Psoas muscle (tissue), 8 donors: ENCODE data around the gene GASK1A. TPM values are rescaled to one million over a fixed set of nuclear protein-coding genes. Genes with fewer than 3 reads are reported as not detected.

Source experiments
- ATAC-seq, 4 donors: fragments of 200-7000 bp; cut with Tn5 transposase; one replicate each; pipeline ENCODE4 v1.9.1; 2020; ENCODE audit warnings: moderate library complexity in 3 of 4, mild to moderate bottlenecking in 2 of 4
- DNase-seq, 2 donors: peaks; one replicate each; pipeline ENCODE4 v3.0.0-alpha.2; 2020
- H3K27ac ChIP-seq: fragments of 200-600 bp; one replicate; pipeline ENCODE4 v1.8.0; 2022
- H3K27me3 ChIP-seq, 3 donors: fragments of 200-600 bp in 1 of 3; one replicate each; pipeline versions ENCODE4 v1.6.1 to v1.8.0; 2013 to 2022; ENCODE audit warnings: low read length in 2 of 3, mild to moderate bottlenecking in 2 of 3, moderate library complexity in 1 of 3; ENCODE audit not compliant: insufficient read depth in 3 of 3
- H3K36me3 ChIP-seq, 2 donors: fragments of 200-600 bp in 1 of 2; one replicate each; pipeline versions ENCODE4 v1.6.1 to v1.8.0; 2013 to 2022; ENCODE audit warnings: low read depth in 1 of 2, mild to moderate bottlenecking in 1 of 2, moderate library complexity in 1 of 2; ENCODE audit not compliant: insufficient read depth in 1 of 2
- H3K4me1 ChIP-seq: fragments of 200-600 bp; one replicate; pipeline ENCODE4 v1.8.0; 2022
- H3K4me3 ChIP-seq: fragments of 200-600 bp; one replicate; pipeline ENCODE4 v1.8.0; 2022; ENCODE audit warnings: mild to moderate bottlenecking
- H3K9me3 ChIP-seq: fragments of 200-600 bp; one replicate; pipeline ENCODE4 v1.8.0; 2022
- CTCF ChIP-seq: fragments of 200-600 bp; IDR thresholded peaks from one replicate; pipeline ENCODE4 v1.8.0; 2022; ENCODE audit warnings: antibody characterized with exemption
- WGBS, 3 donors: extraction: QIAGEN DNeasy Blood & Tissue Kit; methylation state at CpG; one replicate each; pipeline versions ENCODE4 v1.1.6 to v1.1.7; 2013; 5-methylcytosine and 5-hydroxymethylcytosine counted together
- intact Hi-C, 2 donors: fragments of 100-400 bp; cut with DNase I; formaldehyde crosslinking; loops; one replicate each; pipeline versions ENCODE4 v1.11.0 to v1.14.2; 2022
- polyA plus RNA-seq, 3 donors: library from polyadenylated mRNA; stranded (reverse); fragments of 200-250 nt; gene quantifications; one replicate each; pipeline ENCODE4 v1.2.3, GENCODE V29; 2013
- total RNA-seq, 4 donors: library from RNA; stranded (reverse); fragmentation: NEBNext Ultra II Directional in 2 of 4; extraction: Animal tissue kit (Norgen Biotek cat#: 25700) in 2 of 4; gene quantifications; one replicate each; pipeline versions ENCODE4 v1.2.1 to v1.2.4, GENCODE V29; 2021 to 2023
- donor health status: healthy with polysubstance abuse.
- donor health status: DM: no; HTN: no; CAD: no; lungs with moderate emphysema.
- donor health status: Bipolar disorder and iron deficiency.
- donor health status: healthy.
- donor health status: DM: yes; HTN: yes; CAD: no.
- donor health status: DM: no; HTN: no; CAD: no.
- donor health status: DM: no; HTN: no; CAD: no.
- donor health status: DM: yes; HTN: yes; CAD: no.

The GASK1A gene
- total and polyA plus RNA-seq, 7 donors: 0.40 to 3.7 (median 1.5) TPM

GRCh38 chr3:43073116-43073835 lies 94.2 kb downstream of the GASK1A start:
- H3K27me3 ChIP-seq: no peaks in the 10 kb centered on the region
- ATAC-seq: no peak
- intact Hi-C loops: loop anchor here (10.0 kb wide), 1 partner anchor 108 kb away; no protein-coding TSS in a partner anchor
- WGBS, 3 donors: 88 to 90% (median 89%) methylated on average over 7 of the region's 7 CpGs
- TF ChIP-seq CTCF: no peak
- H3K4me3 ChIP-seq: no peak overlapping the region
- peaks cover 0 to under 1% of the 10 kb centered on the region in 2 donors for H3K36me3 ChIP-seq
- no peaks in the 10 kb centered on the region for H3K4me1 ChIP-seq
- no peaks in the 10 kb centered on the region for H3K9me3 ChIP-seq
- no peak for DNase-seq
- H3K27ac ChIP-seq: no peak overlapping the region

- DNase-seq (no peak), ATAC-seq (no peak)
- no peak for TF ChIP-seq CTCF
- no peaks in the 10 kb centered on the region for H3K4me1 ChIP-seq
- no peak overlapping the region for H3K27ac ChIP-seq
- H3K27me3 ChIP-seq: no peaks in the 10 kb centered on the region
- no peak overlapping the region for H3K4me3 ChIP-seq
- no peaks in the 10 kb centered on the region for H3K9me3 ChIP-seq
- H3K36me3 ChIP-seq: peaks cover 0 to 5% of the 10 kb centered on the region in 2 donors
- intact Hi-C loops: loop anchor here (10.0 kb wide), 1 partner anchor 109 kb away; no protein-coding TSS in a partner anchor
- 77 to 81% (median 80%) methylated on average over 5 of the region's 5 CpGs for WGBS, 3 donors
Observed at GRCh38 chr3:43073836-43074220, 94.7 kb downstream of the GASK1A start.

GRCh38 chr3:43074482-43074881 lies 95.4 kb downstream of the GASK1A start:
- WGBS, 3 donors: 80 to 85% (median 85%) methylated on average over 4 of the region's 4 CpGs
- TF ChIP-seq CTCF: no peak
- Histone ChIP-seq H3K4me3 (no peak overlapping the region), H3K27me3 (no peaks in the 10 kb centered on the region), H3K9me3 (no peaks in the 10 kb centered on the region), H3K4me1 (no peaks in the 10 kb centered on the region), H3K36me3 (peaks cover 0 to 12% of the 10 kb centered on the region in 2 donors), H3K27ac (no peak overlapping the region)
- intact Hi-C loops: loop anchor here (10.0 kb wide), 1 partner anchor 110 kb away; no protein-coding TSS in a partner anchor
- ATAC-seq: no peak
- DNase-seq: no peak

- WGBS, 3 donors: 86 to 92% (median 88%) methylated on average over 5 of the region's 5 CpGs
- H3K4me1 ChIP-seq: no peaks in the 10 kb centered on the region
Observed at GRCh38 chr3:43074901-43075689, 96.0 kb downstream of the GASK1A start.

More at GRCh38 chr3:43074901-43075689, 96.0 kb downstream of the GASK1A start:
- intact Hi-C loops: loop anchor here (10.0 kb wide), 1 partner anchor 110 kb away; no protein-coding TSS in a partner anchor
- DNase-seq (no peak), ATAC-seq (no peak)
- Histone ChIP-seq H3K27me3 (no peaks in the 10 kb centered on the region), H3K9me3 (no peaks in the 10 kb centered on the region), H3K36me3 (peaks cover 0 to 18% of the 10 kb centered on the region in 2 donors), H3K4me3 (no peak overlapping the region), H3K27ac (no peak overlapping the region)
- TF ChIP-seq CTCF: no peak
